PC-9 (cell line): Measurements from ENCODE around the gene TBPL1. TPM values are rescaled to one million over a fixed set of nuclear protein-coding genes. Genes with fewer than 3 reads are reported as not detected.

Experiments
- BruUV-seq: library from RNA; stranded (reverse); fragments of 400-500 nt; replicated peaks from 2 replicates; lab custom pipeline; 2021; lab: Mats Ljungman, UMichigan
- CTCF ChIA-PET: fragments of 300-600 bp; sonication (Branson Sonifier 250); formaldehyde crosslinking; loops from one replicate; lab custom pipeline; 2022; ENCODE audit warnings: antibody characterized with exemption; lab: Charles Lee
- POLR2A ChIA-PET: fragments of 300-600 bp; sonication (Branson Sonifier 250); formaldehyde crosslinking; loops from one replicate; lab custom pipeline; 2022; ENCODE audit warnings: antibody characterized with exemption; ENCODE audit not compliant: unreplicated experiment; lab: Charles Lee
- DNase-seq, 2 experiments: peaks; one replicate each; pipeline versions ENCODE4 v3.0.0 to v3.0.0-alpha.2; 2015 to 2022; ENCODE audit warnings: mixed read lengths in 1 of 2
- H2AFZ ChIP-seq: fragments of 200-600 bp; sonication (generic); 2 replicates; pipeline ENCODE4 v1.8.1; 2017; ENCODE audit warnings: antibody characterized with exemption
- H3F3A ChIP-seq: fragments of 200-600 bp; sonication (generic); 2 replicates; pipeline ENCODE4 v1.8.1; 2017; ENCODE audit warnings: antibody characterized with exemption, mild to moderate bottlenecking, low read depth; ENCODE audit not compliant: insufficient read depth
- H3K27ac ChIP-seq: fragments of 200-600 bp; sonication (generic); 2 replicates; pipeline ENCODE4 v1.6.1; 2016; ENCODE audit warnings: mixed run types
- H3K27me3 ChIP-seq: fragments of 200-600 bp; sonication (generic); 2 replicates; pipeline ENCODE4 v1.6.1; 2016; ENCODE audit warnings: low read depth, mixed run types; ENCODE audit not compliant: insufficient read depth
- H3K36me3 ChIP-seq: fragments of 200-600 bp; sonication (generic); 2 replicates; pipeline ENCODE4 v1.6.1; 2016; ENCODE audit warnings: low read depth, mixed run types
- H3K4me1 ChIP-seq: fragments of 200-600 bp; sonication (generic); replicated peaks from 2 replicates; pipeline ENCODE4 v1.6.1; 2016; ENCODE audit warnings: mixed run types; ENCODE audit not compliant: insufficient read depth
- H3K4me2 ChIP-seq: fragments of 200-600 bp; sonication (generic); 2 replicates; pipeline ENCODE4 v1.6.1; 2017; ENCODE audit warnings: mixed run types
- H3K4me3 ChIP-seq: fragments of 200-600 bp; sonication (generic); 2 replicates; pipeline ENCODE4 v1.6.1; 2016; ENCODE audit warnings: mixed run types
- H3K79me2 ChIP-seq: fragments of 200-600 bp; sonication (generic); 2 replicates; pipeline ENCODE4 v1.6.1; 2017; ENCODE audit warnings: low read depth, mixed run types
- H3K9me2 ChIP-seq: fragments of 200-600 bp; sonication (generic); 2 replicates; pipeline ENCODE4 v1.8.1; 2017; ENCODE audit warnings: mild to moderate bottlenecking; ENCODE audit not compliant: insufficient read depth
- H3K9me3 ChIP-seq: fragments of 200-600 bp; sonication (generic); 2 replicates; pipeline ENCODE4 v1.8.1; 2016; ENCODE audit warnings: low read depth; ENCODE audit not compliant: insufficient read depth
- H4K20me1 ChIP-seq: fragments of 200-600 bp; sonication (generic); 2 replicates; pipeline ENCODE4 v1.8.1; 2017; ENCODE audit not compliant: insufficient read depth
- CTCF ChIP-seq: fragments of 200-600 bp; sonication (generic); conservative IDR thresholded peaks from 2 replicates; pipeline ENCODE4 v1.6.1; 2017; ENCODE audit warnings: mixed run types, antibody characterized with exemption, mild to moderate bottlenecking, moderate library complexity
- EZH2 ChIP-seq: fragments of 200-600 bp; sonication (generic); IDR thresholded peaks from 2 replicates; pipeline ENCODE4 v1.8.0; 2017; ENCODE audit warnings: antibody characterized with exemption, low read depth
- intact Hi-C: fragments of 100-400 bp; cut with micrococcal nuclease; formaldehyde crosslinking; loops from one replicate; pipeline ENCODE4 v1.10.0; 2022; ENCODE audit not compliant: unreplicated experiment
- total RNA-seq: library from RNA; stranded (reverse); gene quantifications from 2 replicates; pipeline ENCODE4 v1.2.3, GENCODE V29; 2021

TBPL1 gene
- total RNA-seq, 1 experiment from 2014 or later: 21.7 TPM

GRCh38 chr6:134026597-134026996 is 73.6 kb downstream of the TBPL1 start:
- Histone ChIP-seq H3K79me2 (no peaks in the 10 kb centered on the region), H3K27me3 (no peaks in the 10 kb centered on the region), H3K9me3 (peaks cover 10% of the 10 kb centered on the region; the same call in 1 of the 2 replicates), H3K27ac (no peak overlapping the region), H3K9me2 (no peaks in the 10 kb centered on the region), H3K36me3 (no peaks in the 10 kb centered on the region), H3K4me2 (peak overlapping the region; percentile 14), H2AFZ (no peak overlapping the region), H3K4me3 (no peak overlapping the region), H3K4me1 (peaks cover 17% of the 10 kb centered on the region), H4K20me1 (no peaks in the 10 kb centered on the region), H3F3A (no peaks in the 10 kb centered on the region)
- CTCF ChIA-PET: no interaction called here
- DNase-seq: peak in 1 of 2 experiments; percentile 60
- BruUV-seq: no TSS peak
- no peak for TF ChIP-seq CTCF
- intact Hi-C loops: no loop called here
- POLR2A ChIA-PET: no interaction called here

- Histone ChIP-seq H3K36me3 (no peaks in the 10 kb centered on the region), H3K4me1 (peaks cover 21% of the 10 kb centered on the region), H3K27me3 (no peaks in the 10 kb centered on the region), H3K9me3 (peaks cover 10% of the 10 kb centered on the region; the same call in 1 of the 2 replicates), H3K27ac (no peak overlapping the region), H2AFZ (no peak overlapping the region), H3F3A (no peaks in the 10 kb centered on the region), H4K20me1 (no peaks in the 10 kb centered on the region), H3K9me2 (no peaks in the 10 kb centered on the region), H3K4me2 (no peak overlapping the region), H3K79me2 (no peaks in the 10 kb centered on the region), H3K4me3 (no peak overlapping the region)
- ChIA-PET CTCF (no interaction called here), POLR2A (no interaction called here)
- intact Hi-C loops: no loop called here
- BruUV-seq: no TSS peak
- DNase-seq: no peak
- TF ChIP-seq CTCF: no peak
- no peak for TF ChIP-seq EZH2
Observed at GRCh38 chr6:134028438-134028837, 75.4 kb downstream of the TBPL1 start.

GRCh38 chr6:134029495-134030455 is 76.8 kb downstream of the TBPL1 start:
- Histone ChIP-seq H3K9me2 (no peaks in the 10 kb centered on the region), H3K27ac (no peak overlapping the region), H3F3A (peaks cover under 1% of the 10 kb centered on the region; the same call in 1 of the 2 replicates), H3K4me1 (peaks cover 27% of the 10 kb centered on the region), H3K36me3 (no peaks in the 10 kb centered on the region), H3K27me3 (no peaks in the 10 kb centered on the region), H2AFZ (no peak overlapping the region), H4K20me1 (no peaks in the 10 kb centered on the region), H3K79me2 (no peaks in the 10 kb centered on the region), H3K9me3 (peaks cover 10% of the 10 kb centered on the region; the same call in 1 of the 2 replicates), H3K4me2 (no peak overlapping the region), H3K4me3 (no peak overlapping the region)
- TF ChIP-seq EZH2 (no peak), CTCF (no peak)
- peak in 1 of 2 experiments; percentile 46 for DNase-seq
- BruUV-seq: no TSS peak
- ChIA-PET CTCF (no interaction called here), POLR2A (no interaction called here)
- intact Hi-C loops: no loop called here
